ENCODE measurements around the gene PCNT.
A peak's percentile ranks its signal among the peaks of the same experiment; 100 is the strongest.

PCNT gene

DNA sequence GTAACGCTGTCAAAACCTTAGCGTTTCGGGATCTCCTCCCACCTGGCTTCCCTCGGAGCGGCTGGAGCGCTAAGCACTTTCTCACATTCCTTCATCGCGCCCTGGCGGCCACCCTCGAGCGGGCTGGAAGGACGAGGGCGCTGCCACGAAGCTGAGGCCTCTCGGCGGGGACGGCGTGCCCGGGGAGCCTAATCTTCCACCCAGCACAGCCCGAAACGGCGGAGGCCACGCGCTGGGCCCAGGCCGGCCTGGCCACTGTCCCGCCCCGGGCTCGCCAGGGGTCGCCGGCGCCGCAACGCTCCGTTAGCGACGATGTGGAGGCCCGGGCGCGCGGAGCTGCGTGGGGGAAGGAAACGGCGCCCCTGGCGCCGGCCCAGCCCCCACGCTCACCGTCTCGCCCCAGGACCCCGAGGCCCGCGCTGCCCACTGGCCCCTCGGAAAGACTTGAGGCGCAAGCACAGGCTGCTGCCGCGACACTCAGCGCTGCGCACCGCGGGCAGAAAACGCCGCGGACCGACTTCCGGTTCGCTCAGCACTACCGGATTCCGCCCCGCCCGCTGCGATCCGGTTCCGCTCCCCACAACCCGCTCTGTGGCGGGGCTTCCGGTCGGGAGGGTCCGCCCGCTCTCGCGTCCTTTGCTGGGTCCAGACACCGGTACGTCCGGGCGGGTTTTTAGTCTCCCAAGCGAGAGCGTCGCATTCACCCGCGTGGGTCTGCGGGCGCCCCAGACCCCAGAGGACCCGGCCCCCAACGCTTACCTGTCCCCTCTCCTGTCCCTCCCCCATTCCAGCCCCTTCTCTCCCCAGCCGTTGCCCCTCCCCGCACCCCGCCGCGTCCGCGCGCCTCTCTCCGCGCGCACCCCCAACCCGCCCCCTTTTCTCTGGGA lies 38.0 kb upstream of the PCNT start, which contains the start of gene YBEY:
Gene YBEY (plus strand): TSS at position 582 of the 887 bp plus-strand sequence. CDS start 572 bp downstream, outside the sequence.
- peak; percentile 81 to 86 for DNase-seq (ENCODE audit: low read depth in 1 of 2, low spot score in 1 of 2)
- H3K4me3 ChIP-seq (replicated peaks; ENCODE audit: insufficient read depth, low read length) = peak within 1 kb of the TSS; percentile 76
- peak within 1 kb of the TSS; percentile 88 for H3K27ac ChIP-seq (replicated peaks)
- peak; percentile 96 for TF ChIP-seq GABPA (IDR thresholded peaks at IDR 0.05; ENCODE audit: low read depth)
- TF ChIP-seq, protein P1, sequence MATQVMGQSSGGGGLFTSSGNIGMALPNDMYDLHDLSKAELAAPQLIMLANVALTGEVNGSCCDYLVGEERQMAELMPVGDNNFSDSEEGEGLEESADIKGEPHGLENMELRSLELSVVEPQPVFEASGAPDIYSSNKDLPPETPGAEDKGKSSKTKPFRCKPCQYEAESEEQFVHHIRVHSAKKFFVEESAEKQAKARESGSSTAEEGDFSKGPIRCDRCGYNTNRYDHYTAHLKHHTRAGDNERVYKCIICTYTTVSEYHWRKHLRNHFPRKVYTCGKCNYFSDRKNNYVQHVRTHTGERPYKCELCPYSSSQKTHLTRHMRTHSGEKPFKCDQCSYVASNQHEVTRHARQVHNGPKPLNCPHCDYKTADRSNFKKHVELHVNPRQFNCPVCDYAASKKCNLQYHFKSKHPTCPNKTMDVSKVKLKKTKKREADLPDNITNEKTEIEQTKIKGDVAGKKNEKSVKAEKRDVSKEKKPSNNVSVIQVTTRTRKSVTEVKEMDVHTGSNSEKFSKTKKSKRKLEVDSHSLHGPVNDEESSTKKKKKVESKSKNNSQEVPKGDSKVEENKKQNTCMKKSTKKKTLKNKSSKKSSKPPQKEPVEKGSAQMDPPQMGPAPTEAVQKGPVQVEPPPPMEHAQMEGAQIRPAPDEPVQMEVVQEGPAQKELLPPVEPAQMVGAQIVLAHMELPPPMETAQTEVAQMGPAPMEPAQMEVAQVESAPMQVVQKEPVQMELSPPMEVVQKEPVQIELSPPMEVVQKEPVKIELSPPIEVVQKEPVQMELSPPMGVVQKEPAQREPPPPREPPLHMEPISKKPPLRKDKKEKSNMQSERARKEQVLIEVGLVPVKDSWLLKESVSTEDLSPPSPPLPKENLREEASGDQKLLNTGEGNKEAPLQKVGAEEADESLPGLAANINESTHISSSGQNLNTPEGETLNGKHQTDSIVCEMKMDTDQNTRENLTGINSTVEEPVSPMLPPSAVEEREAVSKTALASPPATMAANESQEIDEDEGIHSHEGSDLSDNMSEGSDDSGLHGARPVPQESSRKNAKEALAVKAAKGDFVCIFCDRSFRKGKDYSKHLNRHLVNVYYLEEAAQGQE (IDR thresholded peaks at IDR 0.05; ENCODE audit: insufficient replicate concordance, low read depth) = no peak
- 0 out of 2 replicates have a peak, but pooled peaks have one; percentile 50 for TF ChIP-seq POLR2AphosphoS5 (IDR thresholded peaks at IDR 0.05; ENCODE audit: low read depth)
- peak; percentile 19; the same call in 1 of the 2 replicates for TF ChIP-seq SPI1 (IDR thresholded peaks at IDR 0.05; ENCODE audit: borderline replicate concordance, low read depth)
- H3K27me3 ChIP-seq (ENCODE audit: insufficient read depth, poor library complexity, severe bottlenecking) = no peaks in the 10 kb centered on the region

DNA sequence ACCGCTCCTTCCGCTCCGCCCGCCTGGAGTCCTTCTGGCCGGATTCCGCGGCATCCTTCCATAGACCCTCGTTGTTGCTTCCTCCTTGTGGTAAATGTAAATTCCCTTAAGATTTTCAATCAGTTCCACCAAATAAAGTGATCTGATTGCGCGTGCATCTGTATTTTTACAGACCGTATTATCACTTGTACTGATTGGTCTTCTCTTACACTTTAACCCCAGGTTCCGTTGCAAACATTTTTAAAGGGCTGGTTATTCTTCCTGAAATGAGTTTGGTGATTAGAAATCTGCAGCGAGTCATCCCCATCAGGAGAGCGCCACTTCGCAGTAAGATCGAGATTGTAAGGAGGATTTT lies 37.3 kb upstream of the PCNT start:
- TF ChIP-seq, protein P1 (IDR thresholded peaks at IDR 0.05; ENCODE audit: insufficient replicate concordance, low read depth) = no peak
- TF ChIP-seq GABPA (IDR thresholded peaks at IDR 0.05; ENCODE audit: low read depth) (no peak), SPI1 (IDR thresholded peaks at IDR 0.05; ENCODE audit: borderline replicate concordance, low read depth) (no peak), POLR2AphosphoS5 (IDR thresholded peaks at IDR 0.05; ENCODE audit: low read depth) (no peak)
- Histone ChIP-seq H3K27ac (replicated peaks) (peak overlapping the region; percentile 88), H3K4me3 (replicated peaks; ENCODE audit: insufficient read depth, low read length) (peak overlapping the region; percentile 76), H3K27me3 (ENCODE audit: insufficient read depth, poor library complexity, severe bottlenecking) (no peaks in the 10 kb centered on the region)
- no peak for DNase-seq (ENCODE audit: low read depth in 1 of 2, low spot score in 1 of 2)

DNA sequence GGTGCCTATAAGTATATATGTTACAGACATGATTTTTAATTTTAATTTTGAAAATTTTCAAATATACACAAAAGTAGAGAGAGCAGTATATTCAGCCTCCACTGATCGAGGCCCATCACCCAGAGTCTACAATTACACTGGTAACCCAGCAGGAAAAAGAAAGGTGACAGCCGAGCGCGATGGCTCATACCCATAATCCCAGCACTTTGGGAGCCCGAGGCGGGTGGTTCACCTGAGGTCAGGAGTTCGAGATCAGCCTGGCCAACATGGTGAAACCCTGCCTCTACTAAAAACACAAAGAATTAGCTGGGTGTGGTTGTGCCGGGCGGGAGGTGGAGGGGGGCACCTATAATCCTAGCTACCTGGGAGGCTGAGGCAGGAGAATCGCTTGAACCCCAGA lies 36.4 kb upstream of the PCNT start:
- H3K27ac ChIP-seq (replicated peaks) = no peak overlapping the region
- H3K4me3 ChIP-seq (replicated peaks; ENCODE audit: insufficient read depth, low read length) = no peak overlapping the region
- no peaks in the 10 kb centered on the region for H3K27me3 ChIP-seq (ENCODE audit: insufficient read depth, poor library complexity, severe bottlenecking)
- DNase-seq (ENCODE audit: low read depth in 1 of 2, low spot score in 1 of 2) = no peak
- TF ChIP-seq, protein P2, sequence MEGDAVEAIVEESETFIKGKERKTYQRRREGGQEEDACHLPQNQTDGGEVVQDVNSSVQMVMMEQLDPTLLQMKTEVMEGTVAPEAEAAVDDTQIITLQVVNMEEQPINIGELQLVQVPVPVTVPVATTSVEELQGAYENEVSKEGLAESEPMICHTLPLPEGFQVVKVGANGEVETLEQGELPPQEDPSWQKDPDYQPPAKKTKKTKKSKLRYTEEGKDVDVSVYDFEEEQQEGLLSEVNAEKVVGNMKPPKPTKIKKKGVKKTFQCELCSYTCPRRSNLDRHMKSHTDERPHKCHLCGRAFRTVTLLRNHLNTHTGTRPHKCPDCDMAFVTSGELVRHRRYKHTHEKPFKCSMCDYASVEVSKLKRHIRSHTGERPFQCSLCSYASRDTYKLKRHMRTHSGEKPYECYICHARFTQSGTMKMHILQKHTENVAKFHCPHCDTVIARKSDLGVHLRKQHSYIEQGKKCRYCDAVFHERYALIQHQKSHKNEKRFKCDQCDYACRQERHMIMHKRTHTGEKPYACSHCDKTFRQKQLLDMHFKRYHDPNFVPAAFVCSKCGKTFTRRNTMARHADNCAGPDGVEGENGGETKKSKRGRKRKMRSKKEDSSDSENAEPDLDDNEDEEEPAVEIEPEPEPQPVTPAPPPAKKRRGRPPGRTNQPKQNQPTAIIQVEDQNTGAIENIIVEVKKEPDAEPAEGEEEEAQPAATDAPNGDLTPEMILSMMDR (IDR thresholded peaks at IDR 0.05; ENCODE audit: insufficient read depth, low read length) = no peak
- TF ChIP-seq, protein P1 (IDR thresholded peaks at IDR 0.05; ENCODE audit: insufficient replicate concordance, low read depth) = no peak
- no peak for TF ChIP-seq POLR2AphosphoS5 (IDR thresholded peaks at IDR 0.05; ENCODE audit: low read depth)
- TF ChIP-seq GABPA (IDR thresholded peaks at IDR 0.05; ENCODE audit: low read depth) = no peak
- TF ChIP-seq SPI1 (IDR thresholded peaks at IDR 0.05; ENCODE audit: borderline replicate concordance, low read depth) = no peak
